Activated CD4-positive, alpha-beta T cell treated with anti-CD3 and anti-CD28 coated beads, Interleukin-2, amount 50 U/mL, for 48 hours (primary cell): ENCODE data around the gene MCRIP1.

Experiments used
- DNase-seq, 2 experiments: peaks; one replicate each; pipeline ENCODE4 v3.0.0-alpha.2; 2020

MCRIP1 gene

DNA sequence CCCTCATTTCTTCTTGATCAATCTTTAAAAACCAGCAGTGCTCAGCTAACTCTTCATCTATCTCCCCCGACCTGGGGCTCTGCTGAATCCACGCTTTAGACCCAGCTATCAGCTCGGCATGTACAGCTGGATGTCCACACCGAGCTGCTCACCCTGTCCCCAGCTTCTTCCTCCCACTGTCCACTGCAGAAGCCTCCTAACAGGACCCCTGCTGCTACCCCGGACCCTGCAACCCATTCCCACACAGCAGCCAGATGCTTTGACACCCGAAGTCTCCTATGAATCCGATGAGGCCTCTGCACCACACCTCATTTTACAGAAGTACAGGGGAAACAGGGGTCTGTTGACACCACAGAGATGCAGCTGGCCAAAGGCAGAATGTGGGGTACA, 15.3 kb downstream of the MCRIP1 start:
- no peak for DNase-seq

DNA sequence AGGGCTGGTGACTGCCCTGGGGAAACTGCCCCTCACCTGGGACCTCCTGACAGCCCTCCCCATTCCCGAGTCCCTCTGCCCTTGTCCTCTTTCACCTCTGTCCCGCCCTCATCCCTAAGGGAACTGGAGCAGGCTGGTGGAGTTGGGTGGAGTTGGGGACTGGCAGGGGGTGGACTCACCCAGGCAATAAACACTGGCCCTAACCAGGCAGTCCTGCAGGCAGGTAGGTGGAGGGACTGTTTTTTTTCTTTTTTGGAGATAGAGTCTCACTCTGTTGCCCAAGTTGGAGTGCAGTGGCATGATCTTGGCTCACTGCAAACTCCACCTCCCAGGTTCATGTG, 17.5 kb downstream of the MCRIP1 start:
- DNase-seq = no peak

DNA sequence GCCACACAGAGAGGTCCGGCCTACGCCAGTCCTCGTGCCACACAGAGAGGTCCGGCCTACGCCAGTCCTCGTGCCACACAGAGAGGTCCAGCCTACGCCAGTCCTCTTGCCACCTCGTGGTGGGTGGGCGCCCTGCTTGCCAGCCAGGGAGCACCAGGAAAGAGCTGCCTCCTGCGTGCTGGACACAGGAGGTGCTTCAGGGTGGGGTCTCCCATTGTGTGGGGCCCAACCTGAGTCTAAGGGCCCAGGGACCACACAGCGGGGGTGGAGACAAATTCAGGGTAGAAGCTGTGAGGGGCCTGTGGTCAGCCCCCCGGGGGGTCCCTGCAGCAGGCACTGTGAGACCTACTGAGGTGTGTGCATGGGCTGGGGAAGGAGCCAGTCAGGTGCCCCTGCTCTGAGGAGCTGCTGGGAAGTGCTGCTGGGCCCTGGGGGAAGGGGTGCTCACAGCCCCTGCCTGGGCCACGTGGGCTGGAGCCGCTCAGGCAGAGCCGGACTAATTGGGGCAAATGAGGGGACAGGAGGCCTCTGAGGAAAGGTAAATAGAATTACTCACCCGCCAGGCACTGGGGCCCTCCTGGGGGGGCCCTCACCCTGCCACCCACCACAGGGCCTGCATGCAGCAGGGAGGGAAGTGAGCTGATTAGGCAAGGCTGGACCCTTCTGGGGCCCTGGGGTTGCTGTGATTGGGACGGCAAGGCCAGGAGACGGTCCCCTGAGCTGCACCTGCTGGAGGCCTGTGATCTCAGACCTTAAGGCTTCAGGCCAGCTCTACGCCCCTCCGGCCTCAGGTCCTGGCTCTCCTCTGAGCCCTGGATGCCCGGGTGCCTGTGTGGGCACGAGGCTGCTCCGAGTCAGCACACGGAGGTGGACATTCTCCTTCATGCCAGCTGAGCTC, 18.1 kb downstream of the MCRIP1 start:
- DNase-seq = no peak

DNA sequence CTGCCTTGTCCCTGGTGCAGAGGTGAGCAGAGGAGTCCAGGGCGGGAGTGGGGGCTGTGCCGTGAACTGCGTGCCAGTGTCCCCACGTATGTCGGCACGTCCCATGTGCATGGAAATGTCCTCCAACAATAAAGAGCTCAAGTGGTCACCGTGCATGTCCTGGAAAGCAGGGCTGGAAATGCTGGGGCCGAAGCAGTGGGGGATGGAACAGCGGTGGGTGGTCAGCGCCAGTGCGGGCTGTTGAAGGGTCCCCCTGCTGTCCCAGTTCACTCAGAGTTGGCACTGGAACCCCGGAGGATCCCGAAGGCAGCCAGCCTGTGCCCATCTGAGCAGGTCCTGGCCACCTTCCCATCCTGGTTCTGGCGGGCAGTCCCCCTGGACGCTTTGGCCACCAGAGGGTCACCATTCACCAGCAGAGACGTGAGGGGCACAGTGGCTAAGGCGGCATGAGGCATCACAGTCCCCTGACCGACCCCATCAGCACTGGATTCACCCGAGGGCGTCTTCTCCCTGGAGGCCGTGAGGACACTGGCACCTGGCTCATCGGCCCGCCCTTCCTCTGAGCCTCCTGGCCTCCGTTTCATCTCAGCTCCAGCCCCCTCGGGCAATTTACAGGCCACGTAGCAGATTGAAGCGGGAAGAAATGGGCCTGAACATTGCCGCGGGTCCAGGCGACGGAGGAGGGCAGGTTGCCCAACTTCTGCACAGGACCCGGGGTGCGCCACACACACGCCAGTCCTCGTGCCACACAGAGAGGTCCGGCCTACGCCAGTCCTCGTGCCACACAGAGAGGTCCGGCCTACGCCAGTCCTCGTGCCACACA, 19.0 kb downstream of the MCRIP1 start:
- no peak for DNase-seq

DNA sequence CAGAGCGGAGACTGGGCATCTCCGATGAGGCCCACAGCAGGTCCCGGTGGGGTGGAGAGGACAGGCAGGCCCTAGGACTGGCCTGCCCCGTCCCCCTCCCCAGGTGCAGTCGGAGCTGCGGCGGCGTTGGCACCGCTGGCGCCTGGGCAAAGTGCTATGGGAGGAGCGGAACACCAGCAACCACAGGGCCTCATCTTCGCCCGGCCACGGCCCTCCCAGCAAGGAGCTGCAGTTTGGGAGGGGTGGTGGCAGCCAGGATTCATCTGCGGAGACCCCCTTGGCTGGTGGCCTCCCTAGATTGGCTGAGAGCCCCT, 19.8 kb downstream of the MCRIP1 start:
- no peak for DNase-seq

DNA sequence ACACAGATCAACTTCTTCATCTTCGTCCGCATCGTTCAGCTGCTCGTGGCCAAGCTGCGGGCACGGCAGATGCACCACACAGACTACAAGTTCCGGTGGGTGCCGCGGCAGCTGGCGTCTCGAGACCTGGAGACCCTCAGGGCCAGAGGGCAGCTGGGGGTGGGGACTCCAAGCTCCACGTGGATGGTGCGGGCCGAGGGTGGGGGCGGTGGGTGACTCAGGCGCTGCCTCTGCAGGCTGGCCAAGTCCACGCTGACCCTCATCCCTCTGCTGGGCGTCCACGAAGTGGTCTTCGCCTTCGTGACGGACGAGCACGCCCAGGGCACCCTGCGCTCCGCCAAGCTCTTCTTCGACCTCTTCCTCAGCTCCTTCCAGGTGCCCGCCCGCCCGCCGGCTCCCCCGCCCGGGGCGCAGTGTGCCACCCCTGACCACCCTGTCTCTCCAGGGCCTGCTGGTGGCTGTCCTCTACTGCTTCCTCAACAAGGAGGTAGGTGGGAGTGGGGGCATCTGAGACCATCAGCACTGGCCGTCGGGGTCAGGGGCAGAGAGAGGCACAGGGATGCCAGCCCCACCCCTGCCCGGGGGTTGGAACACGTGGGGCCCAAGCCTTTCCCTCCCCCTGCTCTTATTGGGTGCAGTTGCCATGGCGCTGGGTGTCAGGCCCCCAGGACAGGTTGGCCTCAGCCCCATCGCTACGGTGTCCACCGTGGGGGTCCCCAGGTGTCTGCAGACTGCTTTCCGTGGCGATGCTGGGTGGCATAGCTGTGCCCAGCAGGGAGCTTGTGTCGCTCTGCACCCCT, 20.3 kb downstream of the MCRIP1 start:
- DNase-seq = no peak

DNA sequence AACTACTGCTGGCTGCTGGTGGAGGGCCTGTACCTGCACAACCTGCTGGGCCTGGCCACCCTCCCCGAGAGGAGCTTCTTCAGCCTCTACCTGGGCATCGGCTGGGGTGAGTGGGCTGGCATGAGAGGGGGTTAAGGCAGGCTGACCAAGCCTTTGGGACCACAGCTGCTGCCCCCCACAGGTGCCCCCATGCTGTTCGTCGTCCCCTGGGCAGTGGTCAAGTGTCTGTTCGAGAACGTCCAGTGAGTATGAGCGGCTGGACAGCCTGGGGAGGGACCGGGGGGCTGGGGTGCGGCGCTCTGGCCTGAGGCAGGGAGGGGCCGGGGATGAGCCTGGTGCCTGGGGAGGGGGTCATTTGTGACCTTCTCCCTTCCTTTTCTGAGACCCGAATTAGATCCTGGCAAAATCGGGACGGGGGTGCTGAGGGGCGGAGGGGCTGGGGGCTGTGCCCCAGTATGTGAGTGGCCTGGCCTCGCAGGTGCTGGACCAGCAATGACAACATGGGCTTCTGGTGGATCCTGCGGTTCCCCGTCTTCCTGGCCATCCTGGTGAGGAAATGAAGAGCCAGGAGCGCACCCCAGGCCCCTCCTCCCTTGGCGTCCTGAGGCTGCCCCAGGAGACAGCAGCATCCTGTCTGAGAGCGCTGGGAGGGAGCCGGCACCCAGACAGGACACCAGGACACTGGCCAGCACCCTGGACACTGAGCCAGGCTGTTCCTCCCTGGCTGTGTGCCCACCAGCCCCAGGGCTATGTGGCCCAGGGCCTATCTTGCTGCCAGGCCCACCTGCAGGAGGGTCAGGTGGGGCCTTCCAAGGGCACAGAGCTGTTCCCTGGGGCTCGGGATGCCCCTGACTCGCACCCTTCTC, 21.2 kb downstream of the MCRIP1 start:
- DNase-seq = no peak

DNA sequence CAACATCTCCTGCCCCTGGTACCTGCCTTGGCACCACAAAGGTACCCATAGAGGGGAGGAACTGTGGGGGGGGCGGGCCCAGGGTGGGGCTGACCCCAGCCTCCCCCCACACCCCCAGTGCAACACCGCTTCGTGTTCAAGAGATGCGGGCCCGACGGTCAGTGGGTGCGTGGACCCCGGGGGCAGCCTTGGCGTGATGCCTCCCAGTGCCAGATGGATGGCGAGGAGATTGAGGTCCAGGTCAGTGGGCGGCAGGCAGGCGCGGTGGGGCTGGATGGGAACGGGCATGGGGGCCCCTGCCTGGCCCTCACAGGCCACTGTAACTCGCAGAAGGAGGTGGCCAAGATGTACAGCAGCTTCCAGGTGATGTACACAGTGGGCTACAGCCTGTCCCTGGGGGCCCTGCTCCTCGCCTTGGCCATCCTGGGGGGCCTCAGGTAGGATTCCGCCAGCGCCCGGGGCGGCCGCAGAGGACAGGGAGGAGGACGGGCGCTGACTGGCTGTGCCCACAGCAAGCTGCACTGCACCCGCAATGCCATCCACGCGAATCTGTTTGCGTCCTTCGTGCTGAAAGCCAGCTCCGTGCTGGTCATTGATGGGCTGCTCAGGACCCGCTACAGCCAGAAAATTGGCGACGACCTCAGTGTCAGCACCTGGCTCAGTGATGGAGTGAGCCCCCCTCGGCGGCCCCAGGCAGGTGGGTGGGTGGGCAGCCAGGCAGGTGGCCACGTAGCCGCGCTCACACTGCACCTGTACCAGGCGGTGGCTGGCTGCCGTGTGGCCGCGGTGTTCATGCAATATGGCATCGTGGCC, 22.0 kb downstream of the MCRIP1 start:
- DNase-seq = no peak

DNA sequence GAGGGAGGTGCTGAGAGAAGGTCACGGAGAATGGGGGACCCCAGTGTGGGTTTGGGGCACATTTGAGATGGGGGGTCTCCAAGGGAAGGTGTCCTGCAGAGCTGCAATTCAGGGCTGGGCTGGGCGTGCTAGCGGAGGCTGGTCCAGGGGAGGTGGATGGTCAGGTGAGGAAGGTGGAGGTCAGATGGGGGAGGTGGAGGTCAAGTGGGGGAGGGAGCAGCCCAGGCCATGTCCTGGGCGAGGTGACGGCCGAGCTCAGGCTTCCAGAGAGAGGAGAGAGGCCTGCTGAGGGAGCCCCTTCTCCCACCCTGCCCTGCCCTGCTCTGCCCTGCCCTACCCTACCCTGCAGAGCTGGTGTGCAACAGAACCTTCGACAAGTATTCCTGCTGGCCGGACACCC, 22.6 kb downstream of the MCRIP1 start:
- DNase-seq = no peak

DNA sequence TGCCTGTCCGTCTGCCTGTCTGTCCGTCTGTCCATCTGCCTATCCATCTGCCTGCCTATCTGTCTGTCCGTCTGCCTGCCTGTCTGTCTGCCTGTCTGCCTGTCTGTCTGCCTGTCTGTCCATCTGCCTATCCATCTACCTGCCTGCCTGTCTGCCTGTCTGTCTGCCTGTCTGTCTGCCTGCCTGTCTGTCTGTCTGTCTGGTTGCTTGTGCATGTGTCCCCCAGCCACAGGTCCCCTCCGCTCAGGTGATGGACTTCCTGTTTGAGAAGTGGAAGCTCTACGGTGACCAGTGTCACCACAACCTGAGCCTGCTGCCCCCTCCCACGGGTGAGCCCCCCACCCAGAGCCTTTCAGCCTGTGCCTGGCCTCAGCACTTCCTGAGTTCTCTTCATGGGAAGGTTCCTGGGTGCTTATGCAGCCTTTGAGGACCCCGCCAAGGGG, 23.5 kb downstream of the MCRIP1 start:
- no peak for DNase-seq

DNA sequence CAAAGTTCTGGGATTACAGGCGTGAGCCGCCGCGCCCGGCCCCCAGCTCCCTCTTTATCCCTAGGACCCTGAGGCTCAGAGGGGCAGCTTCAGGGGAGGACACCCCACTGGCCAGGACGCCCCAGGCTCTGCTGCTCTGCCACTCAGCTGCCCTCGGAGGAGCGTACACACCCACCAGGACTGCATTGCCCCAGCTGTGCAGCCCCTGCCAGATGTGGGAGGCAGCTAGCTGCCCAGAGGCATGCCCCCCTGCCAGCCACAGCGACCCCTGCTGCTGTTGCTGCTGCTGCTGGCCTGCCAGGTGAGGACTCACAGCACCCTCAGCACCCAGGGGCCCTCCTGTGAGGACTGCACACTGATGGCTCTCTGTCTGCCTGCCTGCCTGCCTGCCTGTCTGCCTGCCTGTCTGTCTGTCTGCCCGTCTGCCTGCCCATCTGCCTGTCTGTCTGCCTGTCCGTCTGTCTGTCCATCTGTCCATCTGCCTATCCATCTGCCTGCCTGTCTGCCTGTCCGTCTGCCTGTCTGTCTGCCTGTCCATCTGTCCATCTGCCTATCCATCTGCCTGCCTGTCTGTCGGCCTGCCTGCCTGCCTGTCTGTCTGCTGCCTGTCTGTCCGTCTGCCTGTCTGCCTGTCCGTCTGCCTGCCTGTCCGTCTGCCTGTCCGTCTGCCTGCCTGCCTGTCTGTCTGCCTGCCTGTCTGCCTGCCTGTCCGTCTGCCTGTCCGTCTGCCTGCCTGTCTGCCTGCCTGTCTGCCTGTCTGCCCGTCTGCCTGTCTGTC, 24.1 kb downstream of the MCRIP1 start:
- no peak for DNase-seq

DNA sequence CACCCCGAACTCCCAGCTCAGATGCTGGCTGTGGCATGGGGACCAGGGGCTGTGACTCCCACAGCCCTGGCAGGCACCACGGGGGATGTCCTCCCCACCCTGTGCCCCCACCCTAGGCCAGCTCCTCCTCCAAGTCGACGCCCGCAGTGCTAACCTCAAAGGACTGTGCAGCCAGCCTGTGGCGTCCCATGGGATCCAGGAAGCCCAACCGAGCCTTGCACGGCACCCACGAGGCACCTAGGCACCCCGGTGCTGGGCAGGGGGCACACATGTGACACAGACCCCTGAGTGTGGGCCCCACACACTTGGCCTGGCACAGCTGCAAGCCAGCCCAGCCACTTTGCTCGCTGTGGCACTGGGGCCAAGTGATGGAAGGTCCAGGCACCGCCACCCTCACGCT, 25.3 kb downstream of the MCRIP1 start:
- DNase-seq = no peak

DNA sequence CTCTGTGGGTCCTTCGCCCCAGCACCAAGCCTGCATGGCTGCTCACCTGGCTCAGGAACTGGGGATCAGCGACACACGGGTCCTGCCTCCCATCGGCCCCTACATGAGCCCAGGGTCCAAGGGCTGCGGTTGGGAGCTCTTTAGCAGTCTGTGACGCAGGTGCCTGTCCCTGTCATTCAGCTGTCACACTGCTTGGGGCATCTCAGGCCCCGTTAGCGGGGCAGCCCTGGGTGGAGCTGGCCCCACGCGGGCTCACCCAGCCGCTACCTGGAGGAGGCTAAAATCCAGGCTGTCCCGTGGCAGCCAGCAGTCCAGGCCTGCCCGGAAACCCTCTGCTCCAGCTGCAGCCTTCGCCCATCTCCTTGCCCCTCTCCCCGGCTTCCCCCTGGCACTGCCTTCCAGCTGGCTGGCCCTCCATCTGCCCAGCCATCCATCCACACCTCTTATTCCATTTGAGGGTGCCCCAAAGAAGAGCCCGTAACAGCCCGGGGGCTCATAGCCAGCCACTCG, 25.8 kb downstream of the MCRIP1 start:
- DNase-seq = no peak

DNA sequence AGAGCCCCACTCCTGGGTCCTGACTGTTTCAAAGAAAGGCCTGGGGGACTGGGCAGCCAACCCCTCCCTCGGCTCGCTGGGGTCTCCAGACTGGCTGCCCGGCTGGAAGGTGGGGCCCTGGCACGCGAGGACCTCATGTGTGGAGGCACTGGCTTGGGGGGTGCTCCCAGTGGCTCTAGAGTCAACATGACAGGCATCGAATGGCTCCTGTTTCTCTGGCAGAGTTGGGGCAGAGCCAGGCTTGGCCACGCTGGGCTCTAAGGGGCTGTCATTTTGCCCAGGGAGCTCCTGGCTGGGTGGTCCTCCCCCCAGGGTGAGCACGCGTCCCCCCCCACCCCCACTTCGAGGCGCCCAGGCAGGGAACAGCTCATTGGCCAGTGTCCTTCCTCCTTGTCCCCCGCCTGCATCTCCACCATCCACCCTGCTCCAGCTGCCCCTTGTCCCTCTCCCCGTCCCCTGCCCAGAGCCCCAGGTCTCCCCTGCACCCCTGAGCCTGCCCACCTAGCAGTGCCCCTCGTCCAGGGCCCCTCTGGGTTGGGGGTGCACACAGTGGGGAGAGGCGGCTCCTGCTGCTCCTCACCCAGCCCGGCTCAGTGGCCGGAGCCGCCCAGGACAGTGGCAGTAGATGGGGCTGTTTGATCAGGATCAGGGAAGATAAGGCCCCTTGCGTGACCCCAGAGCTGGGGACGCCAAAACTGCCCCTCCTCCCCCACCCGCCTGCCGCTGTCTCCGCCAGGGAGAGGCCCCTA, 26.5 kb downstream of the MCRIP1 start:
- no peak for DNase-seq

DNA sequence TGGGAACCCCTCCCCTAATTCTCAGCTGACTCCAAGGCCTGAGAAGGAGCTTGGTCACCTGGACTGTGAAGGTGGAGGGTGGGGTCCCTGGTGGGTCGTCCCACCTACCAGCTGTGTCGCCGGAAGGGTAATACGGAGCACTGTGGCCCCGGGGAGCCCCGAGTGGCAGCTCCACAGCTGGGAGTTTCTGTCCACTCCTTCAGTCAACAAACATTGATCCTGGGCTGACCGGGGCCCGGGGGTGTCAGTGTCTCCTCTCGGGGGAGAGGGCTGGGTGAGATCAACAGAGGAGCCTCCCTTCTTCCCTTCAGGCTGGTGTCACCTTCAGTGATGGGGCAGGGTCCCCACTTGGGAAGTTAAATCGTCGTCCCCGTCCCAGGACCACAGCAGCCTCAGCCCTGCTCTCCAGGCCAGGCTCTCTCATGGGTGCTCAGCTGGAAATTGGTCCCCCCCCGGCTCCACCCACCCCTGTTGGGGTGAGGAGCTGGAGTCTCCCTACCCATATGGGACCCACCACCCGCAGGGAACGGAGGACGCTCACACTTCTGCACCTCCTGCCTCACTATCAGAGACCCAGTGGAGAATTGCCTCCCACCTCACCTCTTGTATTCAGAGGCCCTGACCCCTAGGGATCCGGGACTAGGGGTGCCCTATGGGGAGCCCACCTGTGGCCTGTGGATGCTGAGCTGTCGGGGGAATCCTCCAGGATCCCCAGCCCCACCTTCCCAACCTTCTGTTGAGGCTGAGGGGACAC, 27.2 kb downstream of the MCRIP1 start:
- no peak for DNase-seq

DNA sequence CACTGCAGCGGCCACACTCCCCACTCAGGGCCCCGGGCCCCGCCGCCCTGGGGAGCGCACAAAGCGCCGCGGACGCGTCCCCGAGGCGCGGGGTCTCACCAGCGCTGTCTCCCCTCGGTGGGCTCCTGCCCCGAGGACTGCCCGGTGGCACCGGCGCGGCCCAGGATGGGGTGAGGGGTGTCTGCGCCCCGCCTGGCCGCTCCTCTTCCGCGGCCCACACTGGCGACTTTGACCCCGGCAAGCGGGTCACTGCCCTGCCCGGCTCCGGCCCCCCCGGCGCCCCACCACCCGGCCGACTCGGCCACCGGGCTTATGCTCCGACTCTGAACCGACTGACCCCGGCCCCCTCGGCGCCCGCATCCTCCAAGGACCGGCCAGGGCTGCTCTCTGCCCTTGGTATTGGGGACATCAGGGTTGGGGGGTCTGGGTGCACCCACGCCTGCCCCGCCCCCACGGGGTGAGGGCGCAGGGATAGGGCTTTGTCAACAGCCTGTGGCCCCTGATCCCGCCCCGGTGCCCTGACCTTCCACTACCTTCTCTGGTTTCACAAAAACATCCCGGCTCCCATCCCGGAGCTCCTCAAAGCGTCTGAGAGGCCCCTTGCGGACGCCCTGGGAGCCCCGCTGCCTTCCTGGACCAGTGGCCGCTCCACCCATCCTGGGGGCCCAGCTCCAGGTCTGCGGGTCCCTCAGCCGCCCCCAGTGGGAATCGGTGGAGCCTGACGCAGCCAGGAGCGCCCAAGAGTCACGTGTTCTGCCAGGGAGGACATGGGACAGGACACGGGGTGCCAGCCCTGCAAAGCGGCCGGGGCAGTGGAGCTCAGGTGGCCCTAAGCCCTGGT, 28.3 kb downstream of the MCRIP1 start:
- no peak for DNase-seq

DNA sequence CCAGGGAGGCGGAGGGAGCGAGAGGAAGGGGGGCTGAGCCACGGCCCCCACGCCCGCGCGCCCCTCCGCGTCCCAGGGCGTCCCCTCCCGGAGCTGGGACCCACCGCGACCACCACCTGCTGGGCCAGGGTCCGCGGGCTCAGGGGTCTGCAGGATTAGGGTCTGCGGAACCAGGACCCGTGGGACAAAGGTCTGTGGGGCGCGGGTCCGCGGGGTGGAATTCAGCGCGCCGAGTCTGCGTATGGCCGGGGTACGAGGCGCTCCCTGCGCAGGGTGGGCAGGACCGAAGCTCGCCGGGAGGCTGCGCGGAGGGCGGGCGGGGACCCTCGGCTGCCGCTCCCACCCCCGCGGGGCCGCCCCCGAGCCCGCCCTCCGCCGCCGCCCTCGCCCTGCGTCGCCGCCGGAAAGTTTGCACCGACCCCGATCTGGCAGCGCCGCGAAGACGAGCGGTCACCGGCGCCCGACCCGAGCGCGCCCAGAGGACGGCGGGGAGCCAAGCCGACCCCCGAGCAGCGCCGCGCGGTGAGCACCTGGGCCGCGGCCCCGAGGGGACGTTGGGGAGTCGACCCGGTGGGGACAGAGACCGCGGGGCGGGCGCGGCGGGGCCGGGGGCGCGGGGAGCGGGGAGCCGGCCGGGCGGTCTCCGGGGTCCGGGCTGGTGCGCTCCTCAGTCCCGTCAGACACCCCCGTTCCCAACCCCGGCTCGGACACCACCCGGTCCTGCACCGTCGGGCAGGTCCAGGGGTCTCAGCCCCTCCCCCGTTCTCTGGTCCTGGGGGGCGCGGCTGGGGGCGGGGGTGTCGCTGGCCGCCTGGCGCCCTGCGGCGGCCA, 29.1 kb downstream of the MCRIP1 start, which contains the start of gene GCGR:
TSS of gene GCGR (plus strand) at position 423 of the 831 bp plus-strand sequence. CDS start 4,869 bp downstream, outside the sequence.
- no peak for DNase-seq
